HUES6 (cell line): ENCODE results near the gene CASZ1.

Experiments
- H3K27ac ChIP-seq: 2 replicates; pipeline ENCODE4 v1.7.0; 2013; ENCODE audit warnings: low read depth, mild to moderate bottlenecking, low read length, inconsistent platforms
- H3K27me3 ChIP-seq: 2 replicates; pipeline ENCODE4 v1.6.1; 2013; ENCODE audit warnings: low read length; ENCODE audit not compliant: control insufficient read depth, insufficient read depth
- H3K36me3 ChIP-seq: 2 replicates; pipeline ENCODE4 v1.6.1; 2013; ENCODE audit warnings: low read length; ENCODE audit not compliant: control insufficient read depth, insufficient read depth
- H3K4me1 ChIP-seq: 2 replicates; pipeline ENCODE4 v1.6.1; 2013; ENCODE audit warnings: low read length; ENCODE audit not compliant: control insufficient read depth, insufficient read depth
- H3K4me3 ChIP-seq: 2 replicates; pipeline ENCODE4 v1.5.1; 2013; ENCODE audit warnings: low read depth, low read length
- H3K9ac ChIP-seq: one replicate; pipeline ENCODE4 v1.6.1; 2013; ENCODE audit warnings: mild to moderate bottlenecking, low read length
- H3K9me3 ChIP-seq: 2 replicates; pipeline ENCODE4 v1.6.1; 2013; ENCODE audit warnings: low read depth, low read length; ENCODE audit not compliant: control insufficient read depth, insufficient read depth

CASZ1 gene

DNA sequence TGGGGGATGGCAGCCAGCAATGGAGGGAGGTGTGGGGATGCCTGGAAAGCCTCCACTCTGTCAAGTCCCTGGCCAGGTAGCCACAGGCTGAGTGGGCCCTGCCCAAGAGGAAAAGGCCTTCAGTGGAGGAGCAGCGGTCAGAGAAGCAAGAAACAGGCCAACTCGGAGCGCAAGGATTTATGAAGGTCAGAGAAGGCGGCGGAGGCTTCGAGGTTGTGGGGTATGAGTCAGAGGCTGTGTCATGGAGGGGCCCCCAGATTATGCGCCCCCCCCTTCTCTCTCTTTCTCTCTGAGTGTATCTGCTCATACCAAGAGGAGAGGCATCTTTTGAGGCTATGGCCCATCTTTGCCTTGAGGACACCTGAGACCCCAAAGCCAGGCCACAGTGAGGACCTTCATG, 99.5 kb downstream of the CASZ1 start:
- H3K9me3 ChIP-seq, result no peaks in the 10 kb centered on the region
- H3K27ac ChIP-seq, result no peak overlapping the region
- H3K9ac ChIP-seq, result no peak overlapping the region
- no peaks in the 10 kb centered on the region for H3K36me3 ChIP-seq
- no peak overlapping the region for H3K4me3 ChIP-seq
- peaks cover 16% of the 10 kb centered on the region for H3K27me3 ChIP-seq
- H3K4me1 ChIP-seq, result peaks cover 11% of the 10 kb centered on the region; the same call in 1 of the 2 replicates

DNA sequence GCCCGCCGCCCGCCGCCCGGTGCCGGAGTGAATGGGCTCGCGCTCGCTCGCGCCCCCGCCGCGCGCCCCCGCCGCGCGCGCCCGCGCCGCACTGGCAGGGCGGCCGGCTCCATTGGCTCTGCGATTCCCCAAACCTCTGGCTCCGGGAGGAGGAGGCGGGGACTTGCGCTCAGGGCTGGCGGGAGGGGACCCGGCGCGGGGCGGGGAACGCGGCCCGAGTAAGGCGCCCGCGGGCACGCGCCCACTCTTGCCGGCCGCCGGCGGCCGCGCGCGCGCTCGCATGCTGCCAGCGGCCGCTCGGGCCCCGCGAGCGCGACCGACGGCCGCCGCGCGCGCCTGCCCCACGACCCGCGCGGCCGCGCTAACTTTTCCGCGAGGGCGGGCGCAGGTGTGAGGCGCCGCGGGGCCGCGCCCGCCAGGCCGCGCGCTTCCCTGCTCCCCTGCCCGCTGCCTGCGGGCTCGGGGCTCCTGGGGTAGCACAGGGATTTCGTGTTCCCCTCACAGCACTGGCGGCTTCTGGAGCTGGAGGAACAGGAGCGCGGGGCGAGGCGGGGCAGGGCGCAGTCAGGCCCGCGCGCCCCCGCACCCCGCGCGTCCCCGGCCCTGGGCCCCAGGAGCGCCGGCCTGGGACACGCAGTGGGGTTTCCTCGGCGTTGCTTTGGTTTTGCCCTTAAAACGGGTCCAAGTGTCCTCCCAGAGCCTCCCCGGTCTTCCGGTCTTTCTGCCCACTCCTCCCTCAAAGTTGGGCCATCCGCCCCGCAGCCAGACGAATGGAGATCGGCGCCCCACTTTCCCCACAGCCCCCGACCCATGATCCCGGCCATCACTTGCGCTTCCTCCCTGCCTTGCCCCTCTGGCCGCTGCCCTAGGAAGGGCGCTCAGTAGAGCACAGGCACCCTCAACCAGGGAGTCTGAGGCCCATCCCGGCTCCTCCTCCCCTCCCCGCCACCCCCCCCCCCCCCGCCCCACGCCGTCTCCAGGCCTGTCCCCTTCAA, 101.5 kb downstream of the CASZ1 start:
- peaks cover 11% of the 10 kb centered on the region; the same call in 1 of the 2 replicates for H3K4me1 ChIP-seq
- H3K4me3 ChIP-seq, result peak overlapping the region; percentile 52
- peaks cover 16% of the 10 kb centered on the region for H3K27me3 ChIP-seq
- no peaks in the 10 kb centered on the region for H3K9me3 ChIP-seq
- no peak overlapping the region for H3K27ac ChIP-seq
- H3K9ac ChIP-seq, result peak overlapping the region; percentile 5
- no peaks in the 10 kb centered on the region for H3K36me3 ChIP-seq

DNA sequence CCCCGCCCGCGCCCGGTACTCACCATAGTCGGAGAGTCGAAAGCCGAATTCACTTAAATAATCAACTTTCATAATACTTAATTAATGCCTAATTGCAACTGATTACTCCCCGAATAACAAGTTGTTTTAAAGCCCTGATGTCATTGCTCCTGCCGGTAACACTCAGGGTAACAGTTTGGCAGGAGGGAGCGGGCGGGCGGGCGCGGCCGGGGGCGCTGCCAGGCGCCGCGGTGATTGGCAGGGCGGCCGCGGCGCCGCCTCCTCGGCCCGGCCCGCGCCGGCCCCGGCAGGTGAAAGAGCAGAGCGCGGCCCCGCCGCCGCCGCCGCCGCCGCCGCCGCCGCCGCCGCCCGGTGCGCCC, 102.2 kb downstream of the CASZ1 start:
- Histone ChIP-seq H3K9me3 (no peaks in the 10 kb centered on the region), H3K4me1 (peaks cover 10% of the 10 kb centered on the region; the same call in 1 of the 2 replicates), H3K27me3 (peaks cover 16% of the 10 kb centered on the region), H3K36me3 (no peaks in the 10 kb centered on the region), H3K27ac (no peak overlapping the region), H3K9ac (no peak overlapping the region), H3K4me3 (peak overlapping the region; percentile 72)

DNA sequence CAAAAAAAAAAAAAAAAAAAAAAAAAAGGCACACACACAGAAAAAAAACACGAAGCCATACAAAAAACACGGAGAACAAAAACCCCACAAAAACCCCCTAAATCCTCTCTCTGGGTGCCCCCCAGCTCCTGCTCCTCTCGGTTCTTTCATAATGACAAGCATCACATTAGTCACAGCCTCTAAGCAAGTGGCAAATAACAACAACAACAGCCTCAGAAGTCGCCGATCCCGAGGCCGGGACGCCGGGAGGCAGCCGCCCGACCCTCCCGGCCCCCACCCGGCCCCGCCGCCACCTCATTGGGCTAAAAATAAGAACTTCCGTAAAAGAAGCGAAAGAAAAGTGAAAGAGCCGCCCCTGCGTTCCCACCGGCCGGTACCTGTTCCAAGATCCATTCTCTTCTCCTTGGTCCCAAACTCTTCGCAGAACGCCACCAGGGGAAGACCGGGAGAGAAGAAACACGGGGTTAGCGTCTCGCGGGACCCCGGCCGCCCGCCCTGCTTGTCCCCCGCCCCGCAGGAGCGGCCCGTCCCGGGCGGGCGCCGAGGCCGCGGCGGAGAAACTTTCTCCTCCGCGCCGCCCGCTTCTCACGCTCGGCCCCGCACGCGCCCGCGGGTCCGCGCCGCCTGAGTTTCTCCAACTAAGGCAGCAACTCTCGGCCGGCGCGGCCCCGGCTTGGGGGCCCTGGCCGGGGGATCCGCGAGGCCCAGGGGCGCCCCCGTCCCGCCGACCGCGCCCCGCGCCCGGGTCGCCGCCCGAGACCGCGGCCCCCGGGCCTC, 102.8 kb downstream of the CASZ1 start:
- Histone ChIP-seq H3K27ac (no peak overlapping the region), H3K9me3 (no peaks in the 10 kb centered on the region), H3K36me3 (no peaks in the 10 kb centered on the region), H3K4me3 (peak overlapping the region; percentile 72), H3K9ac (peak overlapping the region; percentile 22), H3K27me3 (peaks cover 16% of the 10 kb centered on the region), H3K4me1 (peaks cover 7% of the 10 kb centered on the region; the same call in 1 of the 2 replicates)

DNA sequence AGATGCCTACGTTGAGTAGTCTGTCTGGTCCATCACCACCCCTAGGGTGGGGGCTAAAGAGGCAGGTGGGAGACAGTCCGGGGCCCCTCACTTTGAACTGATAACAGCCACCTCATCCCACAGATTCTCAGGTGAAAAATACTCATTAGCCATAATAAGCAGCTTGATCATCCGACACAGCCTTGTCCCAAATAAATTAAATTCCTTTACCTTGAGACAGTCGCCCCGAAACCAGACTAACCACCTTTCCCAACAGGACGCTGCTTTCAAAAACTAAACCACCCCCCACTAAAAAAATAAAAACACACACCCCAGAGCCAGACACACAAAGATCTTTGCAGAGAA, 103.3 kb downstream of the CASZ1 start:
- no peaks in the 10 kb centered on the region for H3K36me3 ChIP-seq
- peaks cover 16% of the 10 kb centered on the region for H3K27me3 ChIP-seq
- no peak overlapping the region for H3K27ac ChIP-seq
- H3K4me3 ChIP-seq, result peak overlapping the region; percentile 72
- peaks cover 11% of the 10 kb centered on the region; the same call in 1 of the 2 replicates for H3K4me1 ChIP-seq
- no peak overlapping the region for H3K9ac ChIP-seq
- no peaks in the 10 kb centered on the region for H3K9me3 ChIP-seq

DNA sequence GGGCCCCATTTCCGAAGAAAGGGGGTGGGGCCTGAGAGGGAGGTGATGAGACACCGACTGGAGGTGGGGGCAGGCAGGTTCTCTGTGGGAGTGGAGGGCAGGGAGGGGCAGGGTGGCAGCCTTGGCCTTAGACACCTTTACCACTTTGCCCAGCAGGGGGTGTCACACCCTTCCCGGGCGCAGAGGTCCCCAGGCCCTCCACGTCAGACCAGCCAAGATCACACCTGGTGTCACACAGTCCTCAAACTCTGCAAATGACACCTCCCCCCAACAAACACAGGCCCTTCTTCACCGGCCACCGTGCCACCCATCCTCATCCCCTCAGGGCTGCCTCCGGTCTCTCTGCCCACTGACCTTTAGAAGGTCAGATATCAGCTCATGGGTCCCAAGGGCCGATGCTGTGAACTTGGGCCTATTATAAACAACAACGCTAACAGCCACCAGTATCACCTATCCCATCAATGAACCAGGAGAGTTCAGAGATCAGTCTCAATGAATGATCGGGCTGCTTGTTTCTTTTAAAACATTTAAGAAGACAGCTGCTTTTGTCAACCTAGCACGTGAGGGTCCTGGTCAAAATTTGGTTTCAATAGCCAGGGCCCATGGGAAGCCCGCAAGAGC, 103.9 kb downstream of the CASZ1 start:
- Histone ChIP-seq H3K27ac (no peak overlapping the region), H3K4me3 (no peak overlapping the region), H3K27me3 (peaks cover 16% of the 10 kb centered on the region), H3K4me1 (peaks cover 17% of the 10 kb centered on the region; the same call in 1 of the 2 replicates), H3K36me3 (no peaks in the 10 kb centered on the region), H3K9me3 (no peaks in the 10 kb centered on the region), H3K9ac (no peak overlapping the region)

DNA sequence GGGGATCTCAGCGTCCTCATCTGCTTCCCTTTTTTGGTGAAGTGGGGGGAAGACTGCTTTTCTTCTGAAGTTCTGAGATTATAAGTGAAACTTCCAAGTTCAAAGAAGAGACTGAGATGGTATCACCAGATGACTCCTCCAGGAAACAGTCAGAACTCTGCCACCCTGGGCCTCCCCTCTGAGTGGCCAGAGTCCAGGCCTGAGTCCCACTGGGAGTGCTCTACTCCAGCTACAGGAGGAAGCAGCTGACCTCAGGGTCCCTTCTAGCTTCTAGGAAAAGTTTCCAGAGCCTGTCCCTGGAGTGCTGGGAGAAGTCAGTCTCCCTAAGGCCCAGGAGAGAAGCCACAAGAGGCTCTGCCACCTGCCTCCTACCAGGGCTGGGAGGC, 104.7 kb downstream of the CASZ1 start:
- Histone ChIP-seq H3K4me3 (no peak overlapping the region), H3K9ac (no peak overlapping the region), H3K9me3 (no peaks in the 10 kb centered on the region), H3K4me1 (peaks cover 24% of the 10 kb centered on the region), H3K27ac (no peak overlapping the region), H3K27me3 (peaks cover 16% of the 10 kb centered on the region), H3K36me3 (no peaks in the 10 kb centered on the region)

DNA sequence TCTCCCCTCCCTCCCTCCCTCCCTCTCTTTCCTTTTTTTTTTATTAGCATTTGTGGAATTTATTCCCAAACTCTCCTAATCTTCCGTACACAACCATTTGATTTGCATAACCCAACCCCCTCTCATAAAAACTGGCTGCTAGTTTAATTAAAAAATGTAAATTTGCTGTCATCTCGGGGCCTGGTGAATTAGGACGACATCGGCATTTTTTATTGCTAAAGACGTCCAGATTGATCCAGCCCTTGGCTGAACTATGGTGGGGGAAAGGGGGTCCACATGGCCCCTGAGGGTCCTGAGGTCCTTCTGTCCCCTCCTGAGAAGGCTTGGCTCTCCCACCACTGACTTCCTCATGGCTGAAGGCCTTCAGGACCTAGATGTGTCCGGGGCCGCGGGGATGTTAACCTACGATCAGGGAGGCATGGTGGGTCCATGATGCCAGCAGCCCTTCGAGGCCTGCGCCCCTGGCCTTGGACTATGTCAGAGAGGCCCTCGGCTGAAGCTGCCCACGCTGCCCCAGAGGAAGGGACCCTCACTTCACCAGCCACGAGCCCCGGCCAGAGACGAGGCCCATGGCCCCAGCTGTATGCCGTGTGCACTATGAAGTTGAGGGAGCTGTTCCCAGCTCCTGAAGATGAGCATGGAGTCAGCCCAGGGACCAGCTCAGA, 105.2 kb downstream of the CASZ1 start:
- Histone ChIP-seq H3K36me3 (no peaks in the 10 kb centered on the region), H3K9me3 (no peaks in the 10 kb centered on the region), H3K4me1 (peaks cover 29% of the 10 kb centered on the region), H3K27me3 (peaks cover 12% of the 10 kb centered on the region), H3K4me3 (no peak overlapping the region), H3K27ac (no peak overlapping the region), H3K9ac (no peak overlapping the region)

DNA sequence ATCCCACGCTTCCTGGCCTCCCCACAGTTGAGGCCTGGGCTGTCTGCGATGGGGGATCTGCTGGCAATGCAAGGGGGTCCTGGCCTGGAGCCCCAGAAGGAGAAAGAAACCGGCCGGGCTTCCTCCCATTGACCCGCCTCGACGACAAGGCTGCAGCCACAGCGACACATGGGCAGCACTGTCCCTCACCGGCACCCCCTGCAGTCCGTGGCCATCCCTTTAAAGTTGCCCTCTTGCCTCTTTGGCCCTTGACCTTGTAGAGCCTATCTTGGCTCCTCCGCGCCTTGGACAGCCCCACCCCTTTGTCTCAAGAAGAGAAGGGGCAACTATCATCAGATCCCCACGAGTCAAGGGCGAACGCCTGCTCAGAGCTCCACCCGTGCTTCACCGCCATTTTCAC, 106.0 kb downstream of the CASZ1 start:
- Histone ChIP-seq H3K36me3 (no peaks in the 10 kb centered on the region), H3K27me3 (peaks cover 4% of the 10 kb centered on the region; the same call in 1 of the 2 replicates), H3K27ac (no peak overlapping the region), H3K4me1 (peaks cover 32% of the 10 kb centered on the region), H3K9me3 (no peaks in the 10 kb centered on the region), H3K9ac (no peak overlapping the region), H3K4me3 (no peak overlapping the region)

DNA sequence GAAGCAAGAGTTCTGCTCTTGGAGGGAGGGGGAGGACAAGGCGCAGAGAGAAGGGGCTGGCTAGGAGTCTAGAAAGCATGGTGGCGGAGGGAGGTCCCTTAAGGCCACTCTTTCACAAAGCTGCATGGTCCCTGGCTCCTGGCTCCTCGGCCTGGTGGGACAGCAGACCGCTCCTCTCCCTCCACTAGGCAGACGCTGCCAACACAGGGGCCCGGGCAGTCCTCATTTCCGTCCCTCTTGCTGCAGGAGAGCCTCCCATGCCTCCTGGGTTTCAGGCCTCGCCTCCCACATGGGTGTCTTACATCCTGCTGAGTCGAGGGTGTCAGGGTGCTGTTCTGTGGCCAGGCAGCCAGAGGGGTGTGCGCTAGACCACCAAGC, 108.0 kb downstream of the CASZ1 start:
- Histone ChIP-seq H3K4me3 (no peak overlapping the region), H3K4me1 (peaks cover 39% of the 10 kb centered on the region), H3K27ac (no peak overlapping the region), H3K27me3 (no peaks in the 10 kb centered on the region; the same call in 1 of the 2 replicates), H3K9me3 (no peaks in the 10 kb centered on the region), H3K9ac (no peak overlapping the region), H3K36me3 (no peaks in the 10 kb centered on the region)
